ENCODE measurements around the gene EEF1A2.

DNA sequence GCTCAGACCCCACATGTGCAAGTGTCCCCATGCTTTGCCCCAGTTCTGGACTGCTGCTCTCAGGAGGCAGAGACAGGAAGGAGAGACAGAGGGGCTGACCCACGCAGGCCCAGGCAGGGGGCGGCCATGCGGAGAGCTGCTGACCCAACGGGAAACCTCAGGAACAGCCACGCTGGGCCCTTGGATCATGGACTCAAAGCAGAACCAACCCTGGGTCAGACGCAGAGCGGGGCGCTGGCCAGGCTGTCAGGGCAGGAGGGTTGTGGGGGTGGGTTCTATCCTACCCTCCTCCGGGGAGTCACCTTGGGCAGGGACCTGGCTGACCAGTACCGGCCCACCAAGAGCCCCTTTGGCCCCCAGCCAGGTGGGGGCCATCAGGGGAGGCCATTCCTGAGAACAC, 28.5 kb downstream of the EEF1A2 start:
- TF ChIP-seq, protein P1, sequence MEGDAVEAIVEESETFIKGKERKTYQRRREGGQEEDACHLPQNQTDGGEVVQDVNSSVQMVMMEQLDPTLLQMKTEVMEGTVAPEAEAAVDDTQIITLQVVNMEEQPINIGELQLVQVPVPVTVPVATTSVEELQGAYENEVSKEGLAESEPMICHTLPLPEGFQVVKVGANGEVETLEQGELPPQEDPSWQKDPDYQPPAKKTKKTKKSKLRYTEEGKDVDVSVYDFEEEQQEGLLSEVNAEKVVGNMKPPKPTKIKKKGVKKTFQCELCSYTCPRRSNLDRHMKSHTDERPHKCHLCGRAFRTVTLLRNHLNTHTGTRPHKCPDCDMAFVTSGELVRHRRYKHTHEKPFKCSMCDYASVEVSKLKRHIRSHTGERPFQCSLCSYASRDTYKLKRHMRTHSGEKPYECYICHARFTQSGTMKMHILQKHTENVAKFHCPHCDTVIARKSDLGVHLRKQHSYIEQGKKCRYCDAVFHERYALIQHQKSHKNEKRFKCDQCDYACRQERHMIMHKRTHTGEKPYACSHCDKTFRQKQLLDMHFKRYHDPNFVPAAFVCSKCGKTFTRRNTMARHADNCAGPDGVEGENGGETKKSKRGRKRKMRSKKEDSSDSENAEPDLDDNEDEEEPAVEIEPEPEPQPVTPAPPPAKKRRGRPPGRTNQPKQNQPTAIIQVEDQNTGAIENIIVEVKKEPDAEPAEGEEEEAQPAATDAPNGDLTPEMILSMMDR (IDR thresholded peaks at IDR 0.05; ENCODE audit: low read length): no peak
- TF ChIP-seq EZH2 (IDR thresholded peaks at IDR 0.05; ENCODE audit: borderline replicate concordance, low read length): no peak

All from OCI-LY1 (cell line).